ENCODE measurements around the gene IGLL1. TPM values are rescaled to one million over a fixed set of nuclear protein-coding genes. Genes with fewer than 3 reads are reported as not detected.

Gene IGLL1
- total and polyA plus RNA-seq, 4 donors, result 17.4 TPM; not detected in 3

DNA sequence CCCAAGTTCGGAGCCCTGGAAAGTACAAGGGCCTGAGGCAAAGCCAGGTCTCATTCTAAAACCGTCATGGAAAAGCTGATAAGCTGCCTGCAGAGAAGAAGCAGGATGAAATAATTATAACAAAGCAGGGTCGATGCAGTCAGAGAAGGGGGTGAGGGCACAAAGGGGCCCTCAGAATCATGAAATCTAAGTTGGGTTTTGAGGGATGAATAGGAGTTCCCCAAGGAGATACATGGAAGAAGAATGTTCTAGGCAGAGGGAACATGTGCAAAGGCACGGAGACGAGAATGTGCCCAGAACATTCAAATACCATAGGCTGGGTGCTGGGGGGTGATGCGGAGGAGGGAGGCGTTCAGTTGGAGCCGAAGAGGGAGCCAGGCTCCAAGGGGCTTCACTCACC, 25.0 kb downstream of the IGLL1 start:
- Histone ChIP-seq H3K4me1 (ENCODE audit: control insufficient read depth in 4 of 4, insufficient read depth in 4 of 4, low read length in 3 of 4) (no peaks in the 10 kb centered on the region), H3K9me3 (ENCODE audit: control insufficient read depth in 4 of 4, low read length in 3 of 4) (no peaks in the 10 kb centered on the region), H3K36me3 (ENCODE audit: control insufficient read depth in 4 of 4, insufficient read depth in 3 of 4, low read depth in 1 of 4, low read length in 3 of 4) (no peaks in the 10 kb centered on the region), H3K9ac (ENCODE audit: low read depth in 1 of 2, low read length in 2 of 2) (no peak overlapping the region), H3K27ac (ENCODE audit: low read depth in 1 of 2, low read length in 2 of 2) (no peak overlapping the region), H3K4me3 (ENCODE audit: low read depth in 1 of 3, low read length in 3 of 3) (no peak overlapping the region), H3K27me3 (ENCODE audit: control insufficient read depth in 4 of 4, insufficient read depth in 4 of 4, low read length in 3 of 4) (peaks cover 0 to 3% (median 0%) of the 10 kb centered on the region in 4 donors)
- WGBS, result 87% methylated on average over 8 of the region's 8 CpGs
- TF ChIP-seq NR2F2 (IDR thresholded peaks at IDR 0.05), result no peak
- TF ChIP-seq JUND (IDR thresholded peaks at IDR 0.05), result no peak
- TF ChIP-seq HNF4G (IDR thresholded peaks at IDR 0.05), result no peak
- TF ChIP-seq, protein P1, sequence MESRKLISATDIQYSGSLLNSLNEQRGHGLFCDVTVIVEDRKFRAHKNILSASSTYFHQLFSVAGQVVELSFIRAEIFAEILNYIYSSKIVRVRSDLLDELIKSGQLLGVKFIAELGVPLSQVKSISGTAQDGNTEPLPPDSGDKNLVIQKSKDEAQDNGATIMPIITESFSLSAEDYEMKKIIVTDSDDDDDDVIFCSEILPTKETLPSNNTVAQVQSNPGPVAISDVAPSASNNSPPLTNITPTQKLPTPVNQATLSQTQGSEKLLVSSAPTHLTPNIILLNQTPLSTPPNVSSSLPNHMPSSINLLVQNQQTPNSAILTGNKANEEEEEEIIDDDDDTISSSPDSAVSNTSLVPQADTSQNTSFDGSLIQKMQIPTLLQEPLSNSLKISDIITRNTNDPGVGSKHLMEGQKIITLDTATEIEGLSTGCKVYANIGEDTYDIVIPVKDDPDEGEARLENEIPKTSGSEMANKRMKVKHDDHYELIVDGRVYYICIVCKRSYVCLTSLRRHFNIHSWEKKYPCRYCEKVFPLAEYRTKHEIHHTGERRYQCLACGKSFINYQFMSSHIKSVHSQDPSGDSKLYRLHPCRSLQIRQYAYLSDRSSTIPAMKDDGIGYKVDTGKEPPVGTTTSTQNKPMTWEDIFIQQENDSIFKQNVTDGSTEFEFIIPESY (IDR thresholded peaks at IDR 0.05), result no peak
- TF ChIP-seq, protein P2, sequence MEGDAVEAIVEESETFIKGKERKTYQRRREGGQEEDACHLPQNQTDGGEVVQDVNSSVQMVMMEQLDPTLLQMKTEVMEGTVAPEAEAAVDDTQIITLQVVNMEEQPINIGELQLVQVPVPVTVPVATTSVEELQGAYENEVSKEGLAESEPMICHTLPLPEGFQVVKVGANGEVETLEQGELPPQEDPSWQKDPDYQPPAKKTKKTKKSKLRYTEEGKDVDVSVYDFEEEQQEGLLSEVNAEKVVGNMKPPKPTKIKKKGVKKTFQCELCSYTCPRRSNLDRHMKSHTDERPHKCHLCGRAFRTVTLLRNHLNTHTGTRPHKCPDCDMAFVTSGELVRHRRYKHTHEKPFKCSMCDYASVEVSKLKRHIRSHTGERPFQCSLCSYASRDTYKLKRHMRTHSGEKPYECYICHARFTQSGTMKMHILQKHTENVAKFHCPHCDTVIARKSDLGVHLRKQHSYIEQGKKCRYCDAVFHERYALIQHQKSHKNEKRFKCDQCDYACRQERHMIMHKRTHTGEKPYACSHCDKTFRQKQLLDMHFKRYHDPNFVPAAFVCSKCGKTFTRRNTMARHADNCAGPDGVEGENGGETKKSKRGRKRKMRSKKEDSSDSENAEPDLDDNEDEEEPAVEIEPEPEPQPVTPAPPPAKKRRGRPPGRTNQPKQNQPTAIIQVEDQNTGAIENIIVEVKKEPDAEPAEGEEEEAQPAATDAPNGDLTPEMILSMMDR (IDR thresholded peaks at IDR 0.05; ENCODE audit: low read depth, low read length, missing input control), result no peak
- no peak for TF ChIP-seq RAD21 (IDR thresholded peaks at IDR 0.05)
- no peak for TF ChIP-seq SP1 (IDR thresholded peaks at IDR 0.05)
- no peak for TF ChIP-seq GABPA (IDR thresholded peaks at IDR 0.05 in 1 of 2, conservative IDR thresholded peaks at IDR 0.05 in 1 of 2)
- no peak for TF ChIP-seq FOXA2 (IDR thresholded peaks at IDR 0.05)
- no peak for TF ChIP-seq HNF4A (conservative IDR thresholded peaks at IDR 0.05)
- TF ChIP-seq FOXA1 (IDR thresholded peaks at IDR 0.05), result no peak
- TF ChIP-seq TAF1 (conservative IDR thresholded peaks at IDR 0.05), result no peak
- no peak for TF ChIP-seq RXRA (IDR thresholded peaks at IDR 0.05)
- TF ChIP-seq, protein P3, sequence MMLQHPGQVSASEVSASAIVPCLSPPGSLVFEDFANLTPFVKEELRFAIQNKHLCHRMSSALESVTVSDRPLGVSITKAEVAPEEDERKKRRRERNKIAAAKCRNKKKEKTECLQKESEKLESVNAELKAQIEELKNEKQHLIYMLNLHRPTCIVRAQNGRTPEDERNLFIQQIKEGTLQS (IDR thresholded peaks at IDR 0.05), result no peak
- TF ChIP-seq, protein P4, sequence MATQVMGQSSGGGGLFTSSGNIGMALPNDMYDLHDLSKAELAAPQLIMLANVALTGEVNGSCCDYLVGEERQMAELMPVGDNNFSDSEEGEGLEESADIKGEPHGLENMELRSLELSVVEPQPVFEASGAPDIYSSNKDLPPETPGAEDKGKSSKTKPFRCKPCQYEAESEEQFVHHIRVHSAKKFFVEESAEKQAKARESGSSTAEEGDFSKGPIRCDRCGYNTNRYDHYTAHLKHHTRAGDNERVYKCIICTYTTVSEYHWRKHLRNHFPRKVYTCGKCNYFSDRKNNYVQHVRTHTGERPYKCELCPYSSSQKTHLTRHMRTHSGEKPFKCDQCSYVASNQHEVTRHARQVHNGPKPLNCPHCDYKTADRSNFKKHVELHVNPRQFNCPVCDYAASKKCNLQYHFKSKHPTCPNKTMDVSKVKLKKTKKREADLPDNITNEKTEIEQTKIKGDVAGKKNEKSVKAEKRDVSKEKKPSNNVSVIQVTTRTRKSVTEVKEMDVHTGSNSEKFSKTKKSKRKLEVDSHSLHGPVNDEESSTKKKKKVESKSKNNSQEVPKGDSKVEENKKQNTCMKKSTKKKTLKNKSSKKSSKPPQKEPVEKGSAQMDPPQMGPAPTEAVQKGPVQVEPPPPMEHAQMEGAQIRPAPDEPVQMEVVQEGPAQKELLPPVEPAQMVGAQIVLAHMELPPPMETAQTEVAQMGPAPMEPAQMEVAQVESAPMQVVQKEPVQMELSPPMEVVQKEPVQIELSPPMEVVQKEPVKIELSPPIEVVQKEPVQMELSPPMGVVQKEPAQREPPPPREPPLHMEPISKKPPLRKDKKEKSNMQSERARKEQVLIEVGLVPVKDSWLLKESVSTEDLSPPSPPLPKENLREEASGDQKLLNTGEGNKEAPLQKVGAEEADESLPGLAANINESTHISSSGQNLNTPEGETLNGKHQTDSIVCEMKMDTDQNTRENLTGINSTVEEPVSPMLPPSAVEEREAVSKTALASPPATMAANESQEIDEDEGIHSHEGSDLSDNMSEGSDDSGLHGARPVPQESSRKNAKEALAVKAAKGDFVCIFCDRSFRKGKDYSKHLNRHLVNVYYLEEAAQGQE (IDR thresholded peaks at IDR 0.05), result no peak
- TF ChIP-seq, protein P5, sequence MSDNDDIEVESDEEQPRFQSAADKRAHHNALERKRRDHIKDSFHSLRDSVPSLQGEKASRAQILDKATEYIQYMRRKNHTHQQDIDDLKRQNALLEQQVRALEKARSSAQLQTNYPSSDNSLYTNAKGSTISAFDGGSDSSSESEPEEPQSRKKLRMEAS (IDR thresholded peaks at IDR 0.05), result no peak
- no peak for TF ChIP-seq EGR1 (IDR thresholded peaks at IDR 0.05; ENCODE audit: low read depth in 2 of 2)
- TF ChIP-seq YY1 (IDR thresholded peaks at IDR 0.05), result no peak
- DNase-seq (ENCODE audit: low spot score), result no peak

Data from liver (tissue), 9 donors.